Kidney (tissue), 14 donors: ENCODE data around the gene ZFP36L2. TPM values are rescaled to one million over a fixed set of nuclear protein-coding genes. Genes with fewer than 3 reads are reported as not detected.

Source experiments
- DNase-seq, 5 donors: peaks; one replicate each; pipeline ENCODE4 v3.0.0-alpha.2; 2013 to 2020
- FAIRE-seq: peaks from 2 replicates; lab custom pipeline; 2012; peaks lifted over from hg19 to GRCh38; lab: Jason Lieb, UNC
- H3K27ac ChIP-seq, 2 donors: one replicate each; pipeline ENCODE4 v1.7.0; 2013; ENCODE audit warnings: low read depth in 2 of 2, low read length in 2 of 2, inconsistent platforms in 1 of 2
- H3K27me3 ChIP-seq: one replicate; pipeline ENCODE4 v1.7.1; 2013; ENCODE audit warnings: low read length, inconsistent platforms; ENCODE audit not compliant: control insufficient read depth, insufficient read depth
- H3K36me3 ChIP-seq, 3 donors: one replicate each; pipeline versions ENCODE4 v1.7.0 to v1.7.1; 2013; ENCODE audit warnings: low read length in 3 of 3, control low read depth in 1 of 3, inconsistent platforms in 1 of 3; ENCODE audit not compliant: insufficient read depth in 3 of 3, control insufficient read depth in 2 of 3
- H3K4me1 ChIP-seq, 3 donors: one replicate each; pipeline versions ENCODE4 v1.7.0 to v1.7.1; 2013; ENCODE audit warnings: low read length in 3 of 3, inconsistent platforms in 1 of 3, low read depth in 1 of 3; ENCODE audit not compliant: control insufficient read depth in 2 of 3, insufficient read depth in 2 of 3
- H3K4me3 ChIP-seq, 3 donors: one replicate each; pipeline versions ENCODE4 v1.7.0 to v1.8.1; 2013; ENCODE audit warnings: low read length in 3 of 3, control low read depth in 1 of 3, inconsistent platforms in 1 of 3
- H3K9ac ChIP-seq, 3 donors: one replicate each; pipeline versions ENCODE4 v1.7.0 to v1.7.1; 2013; ENCODE audit warnings: low read length in 3 of 3, control low read depth in 1 of 3, inconsistent platforms in 1 of 3
- H3K9me3 ChIP-seq, 3 donors: one replicate each; pipeline versions ENCODE4 v1.7.0 to v1.7.1; 2013; ENCODE audit warnings: low read length in 3 of 3, control low read depth in 1 of 3, inconsistent platforms in 1 of 3; ENCODE audit not compliant: control insufficient read depth in 2 of 3, insufficient read depth in 1 of 3
- intact Hi-C: fragments of 100-400 bp; cut with DNase I; formaldehyde crosslinking; loops from one replicate; pipeline ENCODE4 v1.11.1; 2022
- polyA plus RNA-seq: library from polyadenylated mRNA; stranded (reverse); fragments of 350-450 nt; fragmentation: Illumina TruSeq; extraction: RNeasy Lipid Tissue Mini Kit (QIAGEN cat#74804); gene quantifications from one replicate; pipeline ENCODE4 v1.2.3, GENCODE V29; 2014; ENCODE audit warnings: low read depth, low replicate concordance; ENCODE audit not compliant: insufficient read depth
- total RNA-seq: library from RNA; stranded (reverse); fragmentation: NEBNext Ultra II Directional; extraction: Animal tissue kit (Norgen Biotek cat#: 25700); gene quantifications from one replicate; pipeline ENCODE4 v1.2.1, GENCODE V29; 2021
- TF ChIP-seq, protein P1 (sequence below): IDR thresholded peaks from 3 replicates; pipeline ENCODE4 v1.5.1; 2012; ENCODE audit warnings: mild to moderate bottlenecking, moderate library complexity, borderline replicate concordance; ENCODE audit not compliant: insufficient read depth; ENCODE audit errors: extremely low read depth
- donor health status: control.
- donor health status: control.
- donor health status: control.
- donor health status: control.
- donor health status: control.
- donor health status: DM: yes; HTN: yes; CAD: no.
- donor health status: Normal renal cell carcinoma (clear cell type).

ZFP36L2 gene
- total and polyA plus RNA-seq, 2 donors from 2014 or later = 35.4 to 247 TPM

DNA sequence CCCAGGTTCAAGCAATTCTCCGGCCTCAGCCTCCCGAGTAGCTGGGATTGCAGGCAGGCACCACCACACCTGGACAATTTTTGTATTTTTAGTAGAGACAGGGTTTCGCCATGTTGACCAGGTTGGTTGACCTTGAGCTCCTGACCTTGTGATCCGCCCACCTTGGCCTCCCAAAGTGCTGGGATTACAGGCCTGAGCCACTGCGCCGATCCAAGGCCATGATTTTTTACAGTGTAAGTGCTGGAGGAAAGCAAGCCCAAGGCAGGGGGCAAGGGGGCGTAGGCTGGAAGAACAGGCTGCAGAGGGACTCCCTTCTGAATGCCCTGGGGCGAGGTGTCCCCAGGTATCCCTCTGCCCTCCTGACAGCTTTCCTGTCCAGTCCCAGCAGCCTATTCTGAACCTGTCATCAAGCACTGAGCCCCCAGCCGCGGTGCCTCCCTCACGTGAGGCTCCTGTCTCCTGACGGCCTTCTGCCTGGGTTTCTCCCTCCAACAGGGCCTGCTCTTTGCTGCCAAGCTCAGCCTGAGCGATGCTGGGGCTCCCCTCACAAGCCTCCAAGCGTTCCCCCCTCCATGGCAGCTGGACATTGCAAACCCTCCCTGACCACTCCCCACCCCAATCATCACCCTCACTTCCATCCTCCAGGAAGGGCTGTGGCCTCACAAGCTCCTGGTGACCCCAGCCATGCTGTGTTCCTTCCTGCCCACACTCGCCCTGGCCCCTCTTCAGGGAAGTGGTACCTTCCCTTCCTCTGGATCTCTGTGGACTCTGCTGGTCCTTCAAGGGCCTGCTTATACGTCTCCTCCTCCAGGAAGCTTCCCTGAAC lies 37.6 kb downstream of the ZFP36L2 start:
- TF ChIP-seq, protein P1, sequence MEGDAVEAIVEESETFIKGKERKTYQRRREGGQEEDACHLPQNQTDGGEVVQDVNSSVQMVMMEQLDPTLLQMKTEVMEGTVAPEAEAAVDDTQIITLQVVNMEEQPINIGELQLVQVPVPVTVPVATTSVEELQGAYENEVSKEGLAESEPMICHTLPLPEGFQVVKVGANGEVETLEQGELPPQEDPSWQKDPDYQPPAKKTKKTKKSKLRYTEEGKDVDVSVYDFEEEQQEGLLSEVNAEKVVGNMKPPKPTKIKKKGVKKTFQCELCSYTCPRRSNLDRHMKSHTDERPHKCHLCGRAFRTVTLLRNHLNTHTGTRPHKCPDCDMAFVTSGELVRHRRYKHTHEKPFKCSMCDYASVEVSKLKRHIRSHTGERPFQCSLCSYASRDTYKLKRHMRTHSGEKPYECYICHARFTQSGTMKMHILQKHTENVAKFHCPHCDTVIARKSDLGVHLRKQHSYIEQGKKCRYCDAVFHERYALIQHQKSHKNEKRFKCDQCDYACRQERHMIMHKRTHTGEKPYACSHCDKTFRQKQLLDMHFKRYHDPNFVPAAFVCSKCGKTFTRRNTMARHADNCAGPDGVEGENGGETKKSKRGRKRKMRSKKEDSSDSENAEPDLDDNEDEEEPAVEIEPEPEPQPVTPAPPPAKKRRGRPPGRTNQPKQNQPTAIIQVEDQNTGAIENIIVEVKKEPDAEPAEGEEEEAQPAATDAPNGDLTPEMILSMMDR = no peak
- Histone ChIP-seq H3K9me3 (no peaks in the 10 kb centered on the region), H3K9ac (no peak overlapping the region), H3K27me3 (no peaks in the 10 kb centered on the region), H3K36me3 (no peaks in the 10 kb centered on the region), H3K27ac (no peak overlapping the region), H3K4me1 (peaks cover 7 to 17% (median 11%) of the 10 kb centered on the region in 3 donors), H3K4me3 (no peak overlapping the region)
- intact Hi-C loops = no loop called here
- DNase-seq (no peak), FAIRE-seq (no peak)

DNA sequence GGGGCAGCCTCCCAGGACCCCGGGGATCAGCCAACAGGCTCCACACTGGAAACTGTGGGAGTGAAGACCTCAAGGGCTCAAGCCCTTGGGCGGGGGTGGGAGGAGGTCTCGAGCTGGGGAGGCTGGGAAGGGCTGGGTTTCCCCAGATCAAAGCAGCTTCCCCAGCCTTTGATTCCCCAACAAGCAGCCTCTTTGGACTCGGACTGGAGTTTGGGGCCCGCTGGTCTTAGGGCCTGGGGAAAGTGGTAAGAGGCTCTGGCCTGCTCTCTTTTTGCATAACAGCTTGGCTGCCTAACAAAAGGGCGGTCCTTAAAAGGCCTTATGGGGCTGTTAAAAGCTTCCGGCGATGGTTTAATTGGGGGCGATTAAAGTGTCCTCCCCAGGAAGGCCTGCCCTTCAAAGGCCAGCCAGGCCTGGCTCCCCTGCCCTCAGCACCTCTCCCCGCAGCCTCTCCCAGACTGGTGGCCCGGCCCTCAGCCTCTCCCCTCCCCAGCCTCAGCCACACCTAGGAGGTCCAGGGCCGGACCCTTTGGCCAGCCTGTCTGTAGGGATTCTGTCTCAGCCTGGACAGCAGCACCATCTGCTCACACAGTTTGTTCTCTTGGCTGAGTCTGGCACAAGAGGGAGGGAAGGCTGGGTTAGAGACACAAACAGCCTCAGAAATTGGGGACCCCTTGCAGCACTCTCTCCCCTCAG lies 39.6 kb downstream of the ZFP36L2 start:
- FAIRE-seq (no peak), DNase-seq (peak in 2 of 5 donors; percentile 75 to 84)
- TF ChIP-seq, protein P1 = no peak
- Histone ChIP-seq H3K4me3 (no peak overlapping the region), H3K9ac (peak overlapping the region in 1 of 3 donors; percentile 7), H3K9me3 (no peaks in the 10 kb centered on the region), H3K27ac (no peak overlapping the region), H3K4me1 (peaks cover 0 to 4% (median 0%) of the 10 kb centered on the region in 3 donors), H3K36me3 (no peaks in the 10 kb centered on the region), H3K27me3 (no peaks in the 10 kb centered on the region)
- intact Hi-C loops = no loop called here

DNA sequence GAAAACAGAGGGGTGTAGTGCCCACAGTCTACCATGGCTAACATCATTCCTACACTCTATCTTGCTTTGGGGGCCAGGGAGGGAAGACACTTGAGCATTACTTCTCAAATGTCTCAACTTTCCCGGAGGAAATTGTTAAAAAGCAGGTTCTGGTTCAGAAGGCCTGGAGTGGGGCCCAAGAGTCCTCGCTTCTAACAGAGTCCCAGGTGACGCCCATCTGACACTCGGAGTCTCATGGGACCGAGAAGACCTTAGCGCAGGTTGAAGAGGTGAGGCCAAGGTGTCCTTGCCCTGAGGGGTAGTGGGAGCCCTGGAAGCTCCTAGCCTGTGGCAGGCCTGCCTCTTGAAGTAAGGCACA lies 40.1 kb downstream of the ZFP36L2 start:
- no peak for DNase-seq
- no peak overlapping the region for H3K27ac ChIP-seq
- no peaks in the 10 kb centered on the region for H3K27me3 ChIP-seq
- TF ChIP-seq, protein P1 = no peak
- peak overlapping the region in 1 of 3 donors; percentile 7 for H3K9ac ChIP-seq
- no peaks in the 10 kb centered on the region for H3K4me1 ChIP-seq
- no peak overlapping the region for H3K4me3 ChIP-seq
- no peak for FAIRE-seq
- no peaks in the 10 kb centered on the region for H3K9me3 ChIP-seq
- intact Hi-C loops = no loop called here
- no peaks in the 10 kb centered on the region for H3K36me3 ChIP-seq
